ENCODE measurements around the gene IGHMBP2. TPM values are rescaled to one million over a fixed set of nuclear protein-coding genes. Genes with fewer than 3 reads are reported as not detected.

IGHMBP2 gene
- total RNA-seq, 1 experiment from 2014 or later: 19.1 TPM

GRCh38 chr11:68904248-68904847 is 657 bp downstream of the IGHMBP2 start:
- Histone ChIP-seq H3K36me3 (replicated peaks; ENCODE audit: control insufficient read depth, insufficient read depth, low read length) (peaks cover 10% of the 10 kb centered on the region), H3K27me3 (ENCODE audit: control insufficient read depth, insufficient read depth, low read length) (no peaks in the 10 kb centered on the region), H3K4me3 (ENCODE audit: insufficient read depth, low read depth, low read length) (peak overlapping the region; percentile 97)
- no peak for DNase-seq

DNA sequence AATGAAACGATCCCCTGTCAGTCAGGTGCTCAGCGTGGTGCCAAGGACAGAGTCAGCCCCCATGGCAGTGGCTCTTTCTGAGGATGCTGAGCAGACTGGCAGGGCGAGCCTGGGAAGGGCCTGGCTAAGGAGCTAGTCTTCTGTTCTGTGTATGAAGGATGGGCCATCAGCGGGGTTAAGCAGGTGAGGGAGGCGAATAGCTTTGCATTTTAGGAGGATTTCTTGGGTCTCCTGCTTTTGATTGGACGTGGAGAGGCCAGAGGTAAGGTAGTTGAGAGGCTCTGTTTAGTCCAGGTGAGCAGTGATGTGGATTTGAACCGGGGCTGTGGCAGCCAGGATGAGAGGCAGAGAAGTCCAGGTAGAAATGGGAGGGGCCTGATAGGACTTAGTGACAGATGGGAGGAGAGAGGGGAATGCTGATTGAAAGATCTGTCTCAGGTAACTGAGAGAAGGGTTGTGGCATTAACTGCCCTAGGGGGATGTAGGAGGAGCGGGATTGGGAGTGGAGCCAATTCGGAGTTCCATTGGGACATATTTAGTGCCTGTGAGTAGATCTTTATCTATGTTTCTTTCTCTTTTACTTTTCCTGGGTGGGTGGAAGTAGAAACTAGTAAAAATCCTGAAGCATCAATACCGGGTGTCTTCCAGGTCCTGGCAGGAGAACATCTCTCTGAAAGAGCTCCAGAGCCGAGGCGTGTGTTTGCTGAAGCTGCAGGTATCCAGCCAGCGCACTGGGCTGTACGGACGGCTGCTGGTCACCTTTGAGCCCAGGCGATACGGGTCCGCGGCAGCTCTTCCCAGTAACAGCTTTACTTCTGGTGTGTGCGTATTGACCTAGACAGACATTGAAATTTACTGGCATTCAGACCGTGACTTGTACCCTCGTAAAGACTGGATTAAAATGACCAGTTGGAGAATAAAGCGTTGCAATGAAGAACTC is 2.0 kb downstream of the IGHMBP2 start:
- Histone ChIP-seq H3K27me3 (ENCODE audit: control insufficient read depth, insufficient read depth, low read length) (no peaks in the 10 kb centered on the region), H3K36me3 (replicated peaks; ENCODE audit: control insufficient read depth, insufficient read depth, low read length) (peaks cover 8% of the 10 kb centered on the region), H3K4me3 (ENCODE audit: insufficient read depth, low read depth, low read length) (no peak overlapping the region)
- DNase-seq: no peak

GRCh38 chr11:68908273-68908672 is 4.6 kb downstream of the IGHMBP2 start:
- Histone ChIP-seq H3K4me3 (ENCODE audit: insufficient read depth, low read depth, low read length) (no peak overlapping the region), H3K27me3 (ENCODE audit: control insufficient read depth, insufficient read depth, low read length) (no peaks in the 10 kb centered on the region), H3K36me3 (replicated peaks; ENCODE audit: control insufficient read depth, insufficient read depth, low read length) (peaks cover 16% of the 10 kb centered on the region)
- no peak for DNase-seq

- no peak overlapping the region for H3K4me3 ChIP-seq (ENCODE audit: insufficient read depth, low read depth, low read length)
- H3K27me3 ChIP-seq (ENCODE audit: control insufficient read depth, insufficient read depth, low read length): no peaks in the 10 kb centered on the region
- peaks cover 20% of the 10 kb centered on the region for H3K36me3 ChIP-seq (replicated peaks; ENCODE audit: control insufficient read depth, insufficient read depth, low read length)
- DNase-seq: no peak
Measured at GRCh38 chr11:68910965-68911364, 7.3 kb downstream of the IGHMBP2 start.

GRCh38 chr11:68911731-68912130 is 8.0 kb downstream of the IGHMBP2 start:
- Histone ChIP-seq H3K4me3 (ENCODE audit: insufficient read depth, low read depth, low read length) (no peak overlapping the region), H3K27me3 (ENCODE audit: control insufficient read depth, insufficient read depth, low read length) (no peaks in the 10 kb centered on the region), H3K36me3 (replicated peaks; ENCODE audit: control insufficient read depth, insufficient read depth, low read length) (peaks cover 24% of the 10 kb centered on the region)
- no peak for DNase-seq

DNA sequence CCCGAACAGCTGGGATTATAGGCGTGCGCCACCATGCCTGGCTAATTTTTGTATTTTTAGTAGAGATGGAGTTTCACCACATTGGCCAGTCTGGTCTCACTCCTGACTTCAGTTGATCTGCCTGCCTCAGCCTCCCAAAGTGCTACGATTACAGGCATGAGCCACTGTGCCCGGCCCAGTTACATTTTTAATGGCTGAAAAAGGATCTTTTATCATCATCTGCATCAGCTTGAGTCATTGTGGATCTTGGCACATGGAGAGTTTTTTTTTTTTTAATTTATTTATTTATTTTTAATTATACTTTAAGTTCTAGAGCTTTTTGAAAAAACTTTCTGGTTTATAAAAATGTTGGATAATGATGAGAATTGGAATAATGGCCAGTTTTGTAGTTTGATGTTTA is 8.6 kb downstream of the IGHMBP2 start:
- Histone ChIP-seq H3K27me3 (ENCODE audit: control insufficient read depth, insufficient read depth, low read length) (no peaks in the 10 kb centered on the region), H3K36me3 (replicated peaks; ENCODE audit: control insufficient read depth, insufficient read depth, low read length) (peaks cover 24% of the 10 kb centered on the region), H3K4me3 (ENCODE audit: insufficient read depth, low read depth, low read length) (no peak overlapping the region)
- DNase-seq: no peak

- H3K4me3 ChIP-seq (ENCODE audit: insufficient read depth, low read depth, low read length): no peak overlapping the region
- H3K27me3 ChIP-seq (ENCODE audit: control insufficient read depth, insufficient read depth, low read length): no peaks in the 10 kb centered on the region
- peaks cover 27% of the 10 kb centered on the region for H3K36me3 ChIP-seq (replicated peaks; ENCODE audit: control insufficient read depth, insufficient read depth, low read length)
- no peak for DNase-seq
Measured at GRCh38 chr11:68913188-68913587, 9.5 kb downstream of the IGHMBP2 start.

- Histone ChIP-seq H3K4me3 (ENCODE audit: insufficient read depth, low read depth, low read length) (no peak overlapping the region), H3K36me3 (replicated peaks; ENCODE audit: control insufficient read depth, insufficient read depth, low read length) (peaks cover 23% of the 10 kb centered on the region), H3K27me3 (ENCODE audit: control insufficient read depth, insufficient read depth, low read length) (no peaks in the 10 kb centered on the region)
- DNase-seq: peak; percentile 22
Measured at GRCh38 chr11:68914761-68915160, 11.1 kb downstream of the IGHMBP2 start.

- Histone ChIP-seq H3K36me3 (replicated peaks; ENCODE audit: control insufficient read depth, insufficient read depth, low read length) (peaks cover 18% of the 10 kb centered on the region), H3K27me3 (ENCODE audit: control insufficient read depth, insufficient read depth, low read length) (no peaks in the 10 kb centered on the region), H3K4me3 (ENCODE audit: insufficient read depth, low read depth, low read length) (no peak overlapping the region)
Measured at GRCh38 chr11:68916439-68916838, 12.7 kb downstream of the IGHMBP2 start.

GRCh38 chr11:68923614-68924013 is 19.9 kb downstream of the IGHMBP2 start:
- Histone ChIP-seq H3K27me3 (ENCODE audit: control insufficient read depth, insufficient read depth, low read length) (no peaks in the 10 kb centered on the region), H3K4me3 (ENCODE audit: insufficient read depth, low read depth, low read length) (no peak overlapping the region), H3K36me3 (replicated peaks; ENCODE audit: control insufficient read depth, insufficient read depth, low read length) (peaks cover 7% of the 10 kb centered on the region)
- no peak for DNase-seq

More at GRCh38 chr11:68916439-68916838, 12.7 kb downstream of the IGHMBP2 start:
- peak; percentile 35 for DNase-seq

- Histone ChIP-seq H3K36me3 (replicated peaks; ENCODE audit: control insufficient read depth, insufficient read depth, low read length) (peaks cover 9% of the 10 kb centered on the region), H3K4me3 (ENCODE audit: insufficient read depth, low read depth, low read length) (no peak overlapping the region), H3K27me3 (ENCODE audit: control insufficient read depth, insufficient read depth, low read length) (no peaks in the 10 kb centered on the region)
- DNase-seq: no peak
Measured at GRCh38 chr11:68924073-68924925, 20.6 kb downstream of the IGHMBP2 start.

- Histone ChIP-seq H3K36me3 (replicated peaks; ENCODE audit: control insufficient read depth, insufficient read depth, low read length) (peaks cover 13% of the 10 kb centered on the region), H3K27me3 (ENCODE audit: control insufficient read depth, insufficient read depth, low read length) (no peaks in the 10 kb centered on the region), H3K4me3 (ENCODE audit: insufficient read depth, low read depth, low read length) (no peak overlapping the region)
- DNase-seq: no peak
Measured at GRCh38 chr11:68925611-68926010, 21.9 kb downstream of the IGHMBP2 start.

GRCh38 chr11:68927280-68928135 is 23.8 kb downstream of the IGHMBP2 start:
- DNase-seq: no peak
- Histone ChIP-seq H3K27me3 (ENCODE audit: control insufficient read depth, insufficient read depth, low read length) (no peaks in the 10 kb centered on the region), H3K36me3 (replicated peaks; ENCODE audit: control insufficient read depth, insufficient read depth, low read length) (peaks cover 13% of the 10 kb centered on the region), H3K4me3 (ENCODE audit: insufficient read depth, low read depth, low read length) (no peak overlapping the region)

Data from H7 (cell line).